ENCODE results near the gene DDX52. TPM values are rescaled to one million over a fixed set of nuclear protein-coding genes. Genes with fewer than 3 reads are reported as not detected.
"Not testable (repeated sequence)": the region's sequence is repeated elsewhere in the genome, so short reads cannot be mapped to it uniquely, and the experiment has no call there.

DDX52 gene
- total and polyA plus RNA-seq, 4 donors = 8.8 to 28.9 (median 14.2) TPM

DNA sequence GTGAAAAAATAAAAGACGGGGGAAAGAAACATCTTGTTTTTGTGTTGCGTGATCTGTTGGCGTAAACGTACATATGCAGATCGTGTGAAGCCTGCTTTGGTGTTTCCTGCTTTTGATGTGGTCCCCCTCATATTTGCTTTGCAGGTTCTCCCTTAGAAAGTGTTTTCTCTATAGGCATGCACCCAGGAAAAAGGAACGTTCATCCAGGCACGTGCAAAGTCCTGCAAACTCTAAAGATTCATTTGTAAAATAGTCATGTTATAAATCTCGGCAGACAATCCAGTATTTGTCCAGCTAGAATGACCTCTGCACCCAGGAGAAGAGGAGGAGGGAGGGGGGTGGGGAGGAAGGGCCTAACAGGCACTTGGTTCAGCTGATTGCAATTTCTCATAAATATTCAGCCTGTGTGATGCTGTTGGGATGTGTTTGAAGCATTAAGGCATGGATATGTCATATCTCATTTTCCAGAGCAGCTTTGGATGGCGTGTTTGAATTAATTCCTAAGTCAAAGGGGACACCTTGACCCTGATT is 40.3 kb upstream of the DDX52 start:
- DNase-seq = no peak
- Histone ChIP-seq H3K27me3 (ENCODE audit: control insufficient read depth in 3 of 3, insufficient read depth in 3 of 3, low read length in 2 of 3) (no peaks in the 10 kb centered on the region), H3K36me3 (ENCODE audit: control insufficient read depth in 4 of 4, insufficient read depth in 4 of 4, low read length in 4 of 4) (no peaks in the 10 kb centered on the region), H3K9ac (ENCODE audit: insufficient read depth in 1 of 2, low read length in 2 of 2) (no peak overlapping the region), H3K27ac (ENCODE audit: low read depth in 1 of 2, low read length in 1 of 2) (no peak overlapping the region), H3K4me3 (no peak overlapping the region), H3K4me1 (ENCODE audit: control insufficient read depth in 5 of 5, insufficient read depth in 5 of 5, low read length in 5 of 5) (peaks cover 0 to 12% (median 0%) of the 10 kb centered on the region in 5 donors), H3K9me3 (ENCODE audit: control insufficient read depth in 4 of 4, insufficient read depth in 3 of 4, low read length in 3 of 4) (peaks cover 0 to 1% (median 0%) of the 10 kb centered on the region in 4 donors)
- TF ChIP-seq, protein P1, sequence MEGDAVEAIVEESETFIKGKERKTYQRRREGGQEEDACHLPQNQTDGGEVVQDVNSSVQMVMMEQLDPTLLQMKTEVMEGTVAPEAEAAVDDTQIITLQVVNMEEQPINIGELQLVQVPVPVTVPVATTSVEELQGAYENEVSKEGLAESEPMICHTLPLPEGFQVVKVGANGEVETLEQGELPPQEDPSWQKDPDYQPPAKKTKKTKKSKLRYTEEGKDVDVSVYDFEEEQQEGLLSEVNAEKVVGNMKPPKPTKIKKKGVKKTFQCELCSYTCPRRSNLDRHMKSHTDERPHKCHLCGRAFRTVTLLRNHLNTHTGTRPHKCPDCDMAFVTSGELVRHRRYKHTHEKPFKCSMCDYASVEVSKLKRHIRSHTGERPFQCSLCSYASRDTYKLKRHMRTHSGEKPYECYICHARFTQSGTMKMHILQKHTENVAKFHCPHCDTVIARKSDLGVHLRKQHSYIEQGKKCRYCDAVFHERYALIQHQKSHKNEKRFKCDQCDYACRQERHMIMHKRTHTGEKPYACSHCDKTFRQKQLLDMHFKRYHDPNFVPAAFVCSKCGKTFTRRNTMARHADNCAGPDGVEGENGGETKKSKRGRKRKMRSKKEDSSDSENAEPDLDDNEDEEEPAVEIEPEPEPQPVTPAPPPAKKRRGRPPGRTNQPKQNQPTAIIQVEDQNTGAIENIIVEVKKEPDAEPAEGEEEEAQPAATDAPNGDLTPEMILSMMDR (IDR thresholded peaks at IDR 0.05; ENCODE audit: control extremely low read depth, extremely low read depth) = no peak
- WGBS, 2 donors = 66 to 79% methylated on average over 9 of the region's 9 CpGs
- no peak for ATAC-seq (ENCODE audit: insufficient read depth, low FRiP score)

DNA sequence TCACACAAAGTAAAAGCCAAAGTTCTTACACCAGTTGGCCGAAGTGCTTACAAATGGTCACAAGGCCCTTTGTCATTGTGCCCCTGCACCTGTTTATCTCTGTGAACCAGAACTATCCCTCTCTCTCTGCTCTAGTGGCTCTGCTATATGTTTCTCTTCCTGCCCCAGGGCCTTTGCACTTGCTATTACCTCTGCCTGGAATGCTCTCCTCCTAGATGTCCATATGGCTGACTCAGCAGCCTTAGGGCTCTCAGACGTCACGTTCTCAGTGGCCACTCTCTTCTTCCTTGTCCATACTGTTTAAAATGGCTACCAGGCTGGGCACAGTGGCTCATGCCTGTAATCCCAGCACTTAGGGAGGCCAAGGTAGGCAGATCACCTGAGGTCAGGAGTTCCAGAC is 38.8 kb upstream of the DDX52 start:
- Histone ChIP-seq H3K9me3 (ENCODE audit: control insufficient read depth in 4 of 4, insufficient read depth in 3 of 4, low read length in 3 of 4) (peaks cover 0 to 2% (median 0%) of the 10 kb centered on the region in 4 donors), H3K36me3 (ENCODE audit: control insufficient read depth in 4 of 4, insufficient read depth in 4 of 4, low read length in 4 of 4) (no peaks in the 10 kb centered on the region), H3K27ac (ENCODE audit: low read depth in 1 of 2, low read length in 1 of 2) (no peak overlapping the region), H3K9ac (ENCODE audit: insufficient read depth in 1 of 2, low read length in 2 of 2) (no peak overlapping the region), H3K4me3 (no peak overlapping the region), H3K27me3 (ENCODE audit: control insufficient read depth in 3 of 3, insufficient read depth in 3 of 3, low read length in 2 of 3) (no peaks in the 10 kb centered on the region), H3K4me1 (ENCODE audit: control insufficient read depth in 5 of 5, insufficient read depth in 5 of 5, low read length in 5 of 5) (peaks cover 0 to 12% (median 0%) of the 10 kb centered on the region in 5 donors)
- no peak for ATAC-seq (ENCODE audit: insufficient read depth, low FRiP score)
- WGBS, 2 donors = 91 to 98% methylated on average over 3 of the region's 3 CpGs
- TF ChIP-seq, protein P1 (IDR thresholded peaks at IDR 0.05; ENCODE audit: control extremely low read depth, extremely low read depth) = no peak
- DNase-seq = no peak

DNA sequence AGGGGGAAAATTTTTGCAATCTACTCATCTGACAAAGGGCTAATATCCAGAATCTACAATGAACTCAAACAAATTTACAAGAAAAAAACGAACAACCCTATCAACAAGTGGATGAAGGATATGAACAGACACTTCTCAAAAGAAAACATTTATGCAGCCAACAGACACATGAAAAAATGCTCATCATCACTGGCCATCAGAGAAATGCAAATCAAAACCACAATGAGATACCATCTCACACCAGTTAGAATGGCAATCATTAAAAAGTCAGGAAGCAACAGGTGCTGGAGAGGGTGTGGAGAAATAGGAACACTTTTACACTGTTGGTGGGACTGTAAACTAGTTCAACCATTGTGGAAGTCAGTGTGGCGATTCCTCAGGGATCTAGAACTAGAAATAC is 36.7 kb upstream of the DDX52 start:
- not testable (repeated sequence) for ATAC-seq (ENCODE audit: insufficient read depth, low FRiP score)

DNA sequence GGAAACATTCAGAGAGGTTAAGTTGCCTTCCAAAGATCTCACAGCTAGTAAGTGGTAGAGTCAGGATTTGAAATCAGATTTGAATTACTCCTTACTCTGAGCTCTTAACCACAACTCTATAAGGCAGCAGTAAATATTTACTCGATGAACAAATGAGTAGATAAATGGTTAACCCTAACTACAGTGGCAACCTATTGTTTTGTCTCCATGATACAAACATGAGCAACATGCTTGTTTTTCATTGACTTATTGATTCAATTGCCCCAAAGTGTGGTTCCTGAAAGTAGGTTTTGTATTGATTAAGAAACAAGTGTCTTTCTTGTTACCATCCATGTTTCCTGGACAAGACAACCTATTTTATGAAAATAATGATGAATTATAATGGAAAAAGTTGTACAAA is 34.8 kb upstream of the DDX52 start:
- Histone ChIP-seq H3K9me3 (ENCODE audit: control insufficient read depth in 4 of 4, insufficient read depth in 3 of 4, low read length in 3 of 4) (peaks cover 0 to 2% (median 0%) of the 10 kb centered on the region in 4 donors), H3K27ac (ENCODE audit: low read depth in 1 of 2, low read length in 1 of 2) (no peak overlapping the region), H3K9ac (ENCODE audit: insufficient read depth in 1 of 2, low read length in 2 of 2) (no peak overlapping the region), H3K36me3 (ENCODE audit: control insufficient read depth in 4 of 4, insufficient read depth in 4 of 4, low read length in 4 of 4) (no peaks in the 10 kb centered on the region), H3K4me1 (ENCODE audit: control insufficient read depth in 5 of 5, insufficient read depth in 5 of 5, low read length in 5 of 5) (no peaks in the 10 kb centered on the region), H3K4me3 (no peak overlapping the region), H3K27me3 (ENCODE audit: control insufficient read depth in 3 of 3, insufficient read depth in 3 of 3, low read length in 2 of 3) (no peaks in the 10 kb centered on the region)
- no peak for ATAC-seq (ENCODE audit: insufficient read depth, low FRiP score)
- DNase-seq = no peak
- TF ChIP-seq, protein P1 (IDR thresholded peaks at IDR 0.05; ENCODE audit: control extremely low read depth, extremely low read depth) = no peak
- 96 to 97% methylated on average over 1 of the region's 1 CpG for WGBS, 2 donors

More for the DNA sequence above, 36.7 kb upstream of the DDX52 start:
- 89 to 94% methylated on average over 1 of the region's 2 CpGs for whole genome bisulfite sequencing, 2 donors
- not testable (repeated sequence) for H3K4me1 ChIP-seq (ENCODE audit: control insufficient read depth in 5 of 5, insufficient read depth in 5 of 5, low read length in 5 of 5); H3K27ac ChIP-seq (ENCODE audit: low read depth in 1 of 2, low read length in 1 of 2); DNase-seq; H3K9me3 ChIP-seq (ENCODE audit: control insufficient read depth in 4 of 4, insufficient read depth in 3 of 4, low read length in 3 of 4); H3K27me3 ChIP-seq (ENCODE audit: control insufficient read depth in 3 of 3, insufficient read depth in 3 of 3, low read length in 2 of 3); H3K9ac ChIP-seq (ENCODE audit: insufficient read depth in 1 of 2, low read length in 2 of 2); H3K4me3 ChIP-seq; H3K36me3 ChIP-seq (ENCODE audit: control insufficient read depth in 4 of 4, insufficient read depth in 4 of 4, low read length in 4 of 4)
